H9 (cell line): ENCODE results near the gene GATA5. TPM values are rescaled to one million over a fixed set of nuclear protein-coding genes. Genes with fewer than 3 reads are reported as not detected.
"Not testable (repeated sequence)": the region's sequence is repeated elsewhere in the genome, so short reads cannot be mapped to it uniquely, and the experiment has no call there.

Experiments
- DNase-seq: peaks from one replicate; pipeline ENCODE4 v3.0.0-alpha.2; 2017
- H2AFZ ChIP-seq: one replicate; pipeline ENCODE4 v1.6.1; 2013; ENCODE audit warnings: mild to moderate bottlenecking, low read length, control low read depth, moderate library complexity
- H2AK5ac ChIP-seq: 2 replicates; pipeline ENCODE4 v1.6.1; 2013; ENCODE audit warnings: low read length, control low read depth, mixed read lengths; ENCODE audit not compliant: insufficient read length
- H2BK120ac ChIP-seq: one replicate; pipeline ENCODE4 v1.6.1; 2013; ENCODE audit warnings: low read depth, mild to moderate bottlenecking, low read length, control low read depth, inconsistent platforms; ENCODE audit not compliant: poor library complexity, severe bottlenecking
- H2BK12ac ChIP-seq: 2 replicates; pipeline ENCODE4 v1.6.1; 2013; ENCODE audit warnings: low read length, control low read depth, mixed read lengths, low read depth; ENCODE audit not compliant: insufficient read length
- H2BK15ac ChIP-seq: 2 replicates; pipeline ENCODE4 v1.6.1; 2013; ENCODE audit warnings: low read depth, low read length, control low read depth
- H2BK20ac ChIP-seq: one replicate; pipeline ENCODE4 v1.6.1; 2013; ENCODE audit warnings: low read depth, mild to moderate bottlenecking, low read length, control low read depth, inconsistent platforms; ENCODE audit not compliant: poor library complexity, severe bottlenecking
- H2BK5ac ChIP-seq: 2 replicates; pipeline ENCODE4 v1.6.1; 2013; ENCODE audit warnings: low read length, control low read depth, mixed read lengths; ENCODE audit not compliant: insufficient read length
- H3K14ac ChIP-seq: 2 replicates; pipeline ENCODE4 v1.6.1; 2013; ENCODE audit warnings: low read length, control low read depth; ENCODE audit not compliant: insufficient read depth
- H3K18ac ChIP-seq: 2 replicates; pipeline ENCODE4 v1.6.1; 2013; ENCODE audit warnings: low read depth, mild to moderate bottlenecking, mixed read lengths, low read length, control low read depth; ENCODE audit not compliant: insufficient read length
- H3K23ac ChIP-seq: 2 replicates; pipeline ENCODE4 v1.6.1; 2013; ENCODE audit warnings: low read length, control low read depth, mixed read lengths, low read depth; ENCODE audit not compliant: insufficient read length
- H3K23me2 ChIP-seq: 2 replicates; pipeline ENCODE4 v1.6.1; 2013; ENCODE audit warnings: low read depth, mild to moderate bottlenecking, mixed read lengths, low read length, control low read depth; ENCODE audit not compliant: insufficient read length, poor library complexity, severe bottlenecking
- H3K27ac ChIP-seq: 2 replicates; pipeline ENCODE4 v1.5.1; 2013; ENCODE audit warnings: low read length, control low read depth, mixed read lengths, low read depth; ENCODE audit not compliant: insufficient read length
- H3K27me3 ChIP-seq: 2 replicates; pipeline ENCODE4 v1.6.1; 2013; ENCODE audit warnings: low read length, control low read depth, inconsistent platforms; ENCODE audit not compliant: insufficient read depth
- H3K4ac ChIP-seq: 2 replicates; pipeline ENCODE4 v1.6.1; 2013; ENCODE audit warnings: low read depth, mild to moderate bottlenecking, control low read depth, inconsistent platforms, low read length, moderate library complexity
- H3K4me1 ChIP-seq: 2 replicates; pipeline ENCODE4 v1.6.1; 2013; ENCODE audit warnings: low read length, control low read depth, inconsistent platforms; ENCODE audit not compliant: insufficient read depth
- H3K4me2 ChIP-seq: 2 replicates; pipeline ENCODE4 v1.6.1; 2013; ENCODE audit warnings: low read length, control low read depth, mixed read lengths; ENCODE audit not compliant: insufficient read length, insufficient read depth
- H3K56ac ChIP-seq: 2 replicates; pipeline ENCODE4 v1.6.1; 2013; ENCODE audit warnings: low read depth, mild to moderate bottlenecking, mixed read lengths, low read length, control low read depth; ENCODE audit not compliant: insufficient read length
- H3K79me1 ChIP-seq: 2 replicates; pipeline ENCODE4 v1.6.1; 2013; ENCODE audit warnings: low read depth, mild to moderate bottlenecking, moderate library complexity, low read length, control low read depth, inconsistent platforms; ENCODE audit not compliant: insufficient read depth, poor library complexity, severe bottlenecking
- H3K79me2 ChIP-seq: 2 replicates; pipeline ENCODE4 v1.6.1; 2013; ENCODE audit warnings: low read length, control low read depth, inconsistent platforms; ENCODE audit not compliant: insufficient read depth
- H3K9ac ChIP-seq: 2 replicates; pipeline ENCODE4 v1.6.1; 2013; ENCODE audit warnings: low read length, control low read depth, mixed read lengths; ENCODE audit not compliant: insufficient read length; ENCODE audit errors: extremely low read depth
- H3K9me3 ChIP-seq: one replicate; pipeline ENCODE4 v1.6.1; 2013; ENCODE audit warnings: low read depth, low read length, inconsistent platforms; ENCODE audit not compliant: control insufficient read depth
- H3T11ph ChIP-seq: one replicate; pipeline ENCODE4 v1.6.1; 2013; ENCODE audit warnings: mild to moderate bottlenecking, low read length, control low read depth, inconsistent platforms
- H4K20me1 ChIP-seq: one replicate; pipeline ENCODE4 v1.6.1; 2013; ENCODE audit not compliant: control insufficient read depth, insufficient read length, insufficient read depth
- H4K5ac ChIP-seq: 2 replicates; pipeline ENCODE4 v1.6.1; 2013; ENCODE audit warnings: low read depth, mild to moderate bottlenecking, mixed read lengths, low read length, control low read depth; ENCODE audit not compliant: insufficient read length
- H4K8ac ChIP-seq: replicated peaks from 2 replicates; pipeline ENCODE4 v1.6.1; 2013; ENCODE audit warnings: low read length, control low read depth, mixed read lengths, low read depth; ENCODE audit not compliant: insufficient read length
- H4K91ac ChIP-seq: 2 replicates; pipeline ENCODE4 v1.6.1; 2013; ENCODE audit warnings: low read depth, mild to moderate bottlenecking, moderate library complexity, mixed read lengths, low read length, control low read depth; ENCODE audit not compliant: insufficient read length
- H3K27ac Mint-ChIP-seq, 3 experiments: 2 replicates in 2 of 3; 3 replicates in 1 of 3; pipeline ENCODE4 v1.8.0; 2020 to 2021; ENCODE audit warnings: mixed read lengths in 3 of 3, mild to moderate bottlenecking in 1 of 3, moderate library complexity in 1 of 3
- H3K27me3 Mint-ChIP-seq: 2 replicates; pipeline ENCODE4 v1.8.0; 2021; ENCODE audit warnings: low read depth, mild to moderate bottlenecking, moderate library complexity, mixed read lengths
- H3K36me3 Mint-ChIP-seq, 3 experiments: 2 replicates in 2 of 3; 3 replicates in 1 of 3; pipeline ENCODE4 v1.8.0; 2020 to 2021; ENCODE audit warnings: low read depth in 3 of 3, mixed read lengths in 3 of 3; ENCODE audit not compliant: insufficient read depth in 1 of 3
- H3K4me1 Mint-ChIP-seq, 2 experiments: 2 replicates each; pipeline ENCODE4 v1.8.0; 2020; ENCODE audit warnings: mixed read lengths in 2 of 2
- H3K4me3 Mint-ChIP-seq, 2 experiments: 2 replicates in 1 of 2; 3 replicates in 1 of 2; pipeline ENCODE4 v1.8.0; 2020 to 2021; ENCODE audit warnings: mild to moderate bottlenecking in 2 of 2, mixed read lengths in 2 of 2, moderate library complexity in 1 of 2
- H3K9me3 Mint-ChIP-seq, 2 experiments: 2 replicates in 1 of 2; 3 replicates in 1 of 2; pipeline ENCODE4 v1.8.0; 2020; ENCODE audit warnings: mild to moderate bottlenecking in 2 of 2, mixed read lengths in 2 of 2, moderate library complexity in 1 of 2
- CTCF ChIP-seq: fragments of 200-600 bp; sonication (generic); conservative IDR thresholded peaks from 3 replicates; pipeline ENCODE4 v1.8.0; 2021; ENCODE audit warnings: antibody characterized with exemption, mild to moderate bottlenecking
- WGBS: extraction: QIAGEN DNeasy Blood & Tissue Kit; methylation state at CpG from one replicate; pipeline ENCODE4 v1.1.7; 2013; ENCODE audit warnings: missing lambda C conversion rate, low lambda C conversion rate, mixed read lengths; ENCODE audit not compliant: insufficient read length; ENCODE audit errors: extremely low coverage; 5-methylcytosine and 5-hydroxymethylcytosine counted together
- total RNA-seq: library from RNA; stranded (reverse); gene quantifications from 2 replicates; pipeline ENCODE4 v1.2.1, GENCODE V29; 2021

The GATA5 gene
- total RNA-seq, 1 experiment from 2014 or later: 0.24 TPM

- Histone ChIP-seq H4K8ac (no peak overlapping the region), H2AFZ (no peak overlapping the region), H3K56ac (no peak overlapping the region), H2BK5ac (no peak overlapping the region), H3K14ac (peak overlapping the region; percentile 67), H3K79me1 (no peaks in the 10 kb centered on the region), H3K4ac (no peak overlapping the region), H3K27ac (no peak overlapping the region), H3K9ac (no peak overlapping the region), H3K18ac (peak overlapping the region; percentile 59), H2BK120ac (no peak overlapping the region), H3K27me3 (no peaks in the 10 kb centered on the region), H4K20me1 (no peaks in the 10 kb centered on the region), H2BK15ac (no peak overlapping the region), H2BK20ac (no peak overlapping the region), H4K5ac (no peak overlapping the region), H3K4me1 (peaks cover 3% of the 10 kb centered on the region; the same call in 1 of the 2 replicates), H2BK12ac (no peak overlapping the region), H3K23ac (no peak overlapping the region), H2AK5ac (no peak overlapping the region), H4K91ac (no peak overlapping the region), H3T11ph (no peak overlapping the region), H3K9me3 (no peaks in the 10 kb centered on the region), H3K79me2 (no peaks in the 10 kb centered on the region), H3K4me2 (no peak overlapping the region), H3K23me2 (no peaks in the 10 kb centered on the region)
- Mint-ChIP-seq H3K4me1 (peaks cover 25 to 58% of the 10 kb centered on the region in 2 experiments), H3K27ac (peak overlapping the region in 1 of 3 experiments; percentile 86; a peak in 3 of 7 replicates), H3K9me3 (peaks cover 0 to 3% of the 10 kb centered on the region in 2 experiments; a peak in 2 of 5 replicates), H3K36me3 (0 out of 7 replicates have a peak, but pooled peaks cover 0 to 4% (median 0%) of the 10 kb centered on the region in 3 experiments), H3K27me3 (peaks cover 8% of the 10 kb centered on the region), H3K4me3 (peak overlapping the region; percentile 14 to 48; a peak in 3 of 5 replicates)
- no CpG with 5 or more reads among the region's 22 CpGs for WGBS
- TF ChIP-seq CTCF: no peak
- peak; percentile 77 for DNase-seq
These were observed 49.1 kb downstream of the GATA5 start for GRCh38 chr20:62426699-62427131.

GRCh38 chr20:62426059-62426348, 49.8 kb downstream of the GATA5 start:
- H3K36me3 Mint-ChIP-seq, H3K9me3 Mint-ChIP-seq, H4K8ac ChIP-seq, H4K91ac ChIP-seq, H3K4me1 ChIP-seq, H4K20me1 ChIP-seq, H2BK120ac ChIP-seq, H3T11ph ChIP-seq, H2BK15ac ChIP-seq, H3K23me2 ChIP-seq, H3K23ac ChIP-seq, H3K4me2 ChIP-seq, H4K5ac ChIP-seq, DNase-seq, H2BK12ac ChIP-seq, H3K4me3 Mint-ChIP-seq, H3K9me3 ChIP-seq, H3K79me1 ChIP-seq, H2BK20ac ChIP-seq, H3K27ac ChIP-seq, H2AFZ ChIP-seq, H3K4ac ChIP-seq, H3K56ac ChIP-seq, H3K9ac ChIP-seq, H3K14ac ChIP-seq, H3K27me3 ChIP-seq, H3K79me2 ChIP-seq, H3K27ac Mint-ChIP-seq, H2BK5ac ChIP-seq, H3K18ac ChIP-seq, H3K27me3 Mint-ChIP-seq, H2AK5ac ChIP-seq: not testable (repeated sequence)
- peaks cover 18 to 56% of the 10 kb centered on the region in 2 experiments for H3K4me1 Mint-ChIP-seq
- WGBS: no CpG with 5 or more reads among the region's 4 CpGs
